CD14-positive monocyte (primary cell): Measurements from ENCODE around the gene TMEM212. TPM values are rescaled to one million over a fixed set of nuclear protein-coding genes. Genes with fewer than 3 reads are reported as not detected.

Experiments used
- DNase-seq, 3 donors: peaks; one replicate each; pipeline ENCODE4 v3.0.0-alpha.2; 2011 to 2022
- H2AFZ ChIP-seq: 2 replicates; pipeline ENCODE4 v1.6.0; 2012; ENCODE audit warnings: mild to moderate bottlenecking, low read depth, low read length, inconsistent platforms; ENCODE audit not compliant: insufficient read depth, poor library complexity, severe bottlenecking
- H3K27ac ChIP-seq, 2 donors: 1 replicate in 1 of 2; 2 replicates in 1 of 2; pipeline ENCODE4 v1.5.1; 2012 to 2013; ENCODE audit warnings: low read length in 2 of 2, control low read depth in 1 of 2, inconsistent platforms in 1 of 2, low read depth in 1 of 2, mild to moderate bottlenecking in 1 of 2
- H3K27me3 ChIP-seq, 2 donors: one replicate each; pipeline versions ENCODE4 v1.6.0 to v1.6.1; 2011 to 2013; ENCODE audit warnings: low read length in 2 of 2; ENCODE audit not compliant: control insufficient read depth in 2 of 2, insufficient read depth in 2 of 2
- H3K36me3 ChIP-seq, 2 donors: replicated peaks in 1 of 2; 1 replicate in 1 of 2; 2 replicates in 1 of 2; pipeline versions ENCODE4 v1.5.1 to v1.6.1; 2012 to 2013; ENCODE audit warnings: low read length in 2 of 2, control low read depth in 1 of 2, inconsistent platforms in 1 of 2, mild to moderate bottlenecking in 1 of 2; ENCODE audit not compliant: insufficient read depth in 2 of 2, control insufficient read depth in 1 of 2
- H3K4me1 ChIP-seq, 2 donors: 1 replicate in 1 of 2; 2 replicates in 1 of 2; pipeline versions ENCODE4 v1.5.1 to v1.6.1; 2012 to 2013; ENCODE audit warnings: low read length in 2 of 2, control low read depth in 1 of 2, inconsistent platforms in 1 of 2, mild to moderate bottlenecking in 1 of 2, moderate library complexity in 1 of 2; ENCODE audit not compliant: insufficient read depth in 2 of 2, control insufficient read depth in 1 of 2
- H3K4me2 ChIP-seq: replicated peaks from 2 replicates; pipeline ENCODE3; 2012; ENCODE audit warnings: low read length, moderate library complexity, mild to moderate bottlenecking; ENCODE audit not compliant: poor library complexity, severe bottlenecking; ENCODE audit errors: extremely low read depth
- H3K4me3 ChIP-seq, 3 experiments: fragments of 200-600 bp in 1 of 3; sonication (generic) in 1 of 3; replicated peaks in 1 of 3; 1 replicate in 2 of 3; 2 replicates in 1 of 3; pipeline ENCODE4 v1.5.1; 2011 to 2013; ENCODE audit warnings: low read length in 3 of 3, mild to moderate bottlenecking in 3 of 3, control low read depth in 2 of 3, low read depth in 2 of 3, inconsistent platforms in 1 of 3, moderate library complexity in 1 of 3
- H3K79me2 ChIP-seq: 2 replicates; pipeline ENCODE4 v1.6.0; 2012; ENCODE audit warnings: mild to moderate bottlenecking, control low read depth, inconsistent platforms, low read length, moderate library complexity; ENCODE audit not compliant: insufficient read depth
- H3K9ac ChIP-seq: 2 replicates; pipeline ENCODE4 v1.6.0; 2017; ENCODE audit warnings: low read length, mild to moderate bottlenecking; ENCODE audit not compliant: insufficient read depth, poor library complexity, severe bottlenecking
- H3K9me3 ChIP-seq, 2 donors: replicated peaks in 1 of 2; 1 replicate in 1 of 2; 2 replicates in 1 of 2; pipeline versions ENCODE4 v1.5.1 to v1.6.1; 2012 to 2013; ENCODE audit warnings: low read length in 2 of 2, control low read depth in 1 of 2; ENCODE audit not compliant: control insufficient read depth in 1 of 2, insufficient read depth in 1 of 2
- H4K20me1 ChIP-seq: 2 replicates; pipeline ENCODE4 v1.6.0; 2012; ENCODE audit warnings: mild to moderate bottlenecking, low read length, control low read depth, moderate library complexity; ENCODE audit not compliant: insufficient read depth
- H3K27ac Mint-ChIP-seq, 7 donors: one replicate each; pipeline ENCODE4 v1.8.0; 2020; ENCODE audit warnings: mild to moderate bottlenecking in 7 of 7, mixed read lengths in 7 of 7, moderate library complexity in 6 of 7, inconsistent platforms in 2 of 7
- H3K27me3 Mint-ChIP-seq, 3 donors: one replicate each; pipeline ENCODE4 v1.8.0; 2021 to 2022; ENCODE audit warnings: low read depth in 3 of 3, mild to moderate bottlenecking in 3 of 3, mixed read lengths in 3 of 3, moderate library complexity in 3 of 3, inconsistent platforms in 1 of 3
- H3K36me3 Mint-ChIP-seq, 2 donors: one replicate each; pipeline ENCODE4 v1.8.0; 2020; ENCODE audit warnings: mixed read lengths in 2 of 2, inconsistent platforms in 1 of 2, mild to moderate bottlenecking in 1 of 2
- H3K4me1 Mint-ChIP-seq: one replicate; pipeline ENCODE4 v1.8.0; 2020; ENCODE audit warnings: mild to moderate bottlenecking, mixed read lengths
- H3K4me3 Mint-ChIP-seq, 2 donors: one replicate each; pipeline ENCODE4 v1.8.0; 2020; ENCODE audit warnings: mild to moderate bottlenecking in 2 of 2, mixed read lengths in 2 of 2, moderate library complexity in 1 of 2
- H3K9me3 Mint-ChIP-seq, 7 donors: one replicate each; pipeline ENCODE4 v1.8.0; 2020 to 2022; ENCODE audit warnings: mixed read lengths in 7 of 7, mild to moderate bottlenecking in 6 of 7, moderate library complexity in 6 of 7, inconsistent platforms in 2 of 7
- CTCF ChIP-seq: fragments of 200-600 bp; IDR thresholded peaks from one replicate; pipeline ENCODE4 v1.8.0; 2022; ENCODE audit warnings: antibody characterized with exemption, mild to moderate bottlenecking
- WGBS: methylation state at CpG from one replicate; pipeline ENCODE4 v1.1.5; 2013; ENCODE audit warnings: missing lambda C conversion rate; ENCODE audit not compliant: insufficient coverage; 5-methylcytosine and 5-hydroxymethylcytosine counted together
- intact Hi-C, 2 donors: fragments of 100-400 bp; cut with micrococcal nuclease; formaldehyde crosslinking; loops; one replicate each; pipeline versions ENCODE4 v1.15.0 to v1.15.1; 2023
- polyA plus RNA-seq, 3 donors: library from polyadenylated mRNA; depleted of rRNA in 1 of 3; unstranded in 2 of 3; stranded (reverse) in 1 of 3; fragments of 300-500 nt in 2 of 3; fragments of >200 nt in 1 of 3; fragmentation: Illumina TruSeq in 2 of 3; gene quantifications; 1 replicate in 2 of 3; 2 replicates in 1 of 3; pipeline ENCODE4 v1.2.3, GENCODE V29; 2012 to 2021

The TMEM212 gene
- polyA plus RNA-seq, 3 donors = not detected

GRCh38 chr3:171828902-171829770 lies 14.0 kb upstream of the TMEM212 start:
- Mint-ChIP-seq H3K27me3 (peaks cover 0 to 2% (median 0%) of the 10 kb centered on the region in 3 donors), H3K9me3 (no peaks in the 10 kb centered on the region), H3K36me3 (no peaks in the 10 kb centered on the region), H3K4me1 (peaks cover 53% of the 10 kb centered on the region), H3K4me3 (peak overlapping the region; percentile 70 to 89), H3K27ac (peak overlapping the region; percentile 94 to 99 (median 99))
- Histone ChIP-seq H3K9ac (peak overlapping the region; percentile 42), H3K27me3 (no peaks in the 10 kb centered on the region), H3K79me2 (no peaks in the 10 kb centered on the region), H3K36me3 (no peaks in the 10 kb centered on the region), H4K20me1 (no peaks in the 10 kb centered on the region), H3K4me1 (peaks cover 45 to 52% of the 10 kb centered on the region in 2 donors), H3K4me3 (peak overlapping the region in 2 of 3 experiments; percentile 50 to 58), H3K4me2 (peak overlapping the region; percentile 63), H2AFZ (peak overlapping the region; percentile 46), H3K9me3 (no peaks in the 10 kb centered on the region), H3K27ac (peak overlapping the region; percentile 87)
- TF ChIP-seq CTCF = no peak
- no CpG with 5 or more reads among the region's 5 CpGs for WGBS
- intact Hi-C loops = no loop called here
- peak; percentile 59 to 80 (median 80) for DNase-seq

GRCh38 chr3:171829841-171830517 lies 13.2 kb upstream of the TMEM212 start:
- peaks cover 52% of the 10 kb centered on the region for H3K4me1 Mint-ChIP-seq
- no peaks in the 10 kb centered on the region for H3K9me3 Mint-ChIP-seq
- peaks cover 0 to 2% (median 0%) of the 10 kb centered on the region in 3 donors for H3K27me3 Mint-ChIP-seq
- Histone ChIP-seq H3K4me3 (no peak overlapping the region), H3K79me2 (no peaks in the 10 kb centered on the region), H3K4me2 (peak overlapping the region; percentile 63), H3K36me3 (no peaks in the 10 kb centered on the region), H3K9ac (no peak overlapping the region), H2AFZ (peak overlapping the region; percentile 32), H3K27me3 (no peaks in the 10 kb centered on the region), H3K27ac (peak overlapping the region; percentile 52 to 87), H3K4me1 (peaks cover 43 to 52% of the 10 kb centered on the region in 2 donors), H3K9me3 (no peaks in the 10 kb centered on the region), H4K20me1 (no peaks in the 10 kb centered on the region)
- WGBS = 10% methylated on average over 4 of the region's 6 CpGs
- H3K36me3 Mint-ChIP-seq = no peaks in the 10 kb centered on the region
- DNase-seq = peak; percentile 20 to 74 (median 60)
- peak overlapping the region; percentile 94 to 99 (median 99) for H3K27ac Mint-ChIP-seq
- H3K4me3 Mint-ChIP-seq = no peak overlapping the region
- TF ChIP-seq CTCF = peak; percentile 63
- intact Hi-C loops = loop anchor here in 1 of 2 donors (10.0 kb wide), 1 partner anchor 185 kb away; no protein-coding TSS in a partner anchor
